Measurements from ENCODE around the gene SENP6. TPM values are rescaled to one million over a fixed set of nuclear protein-coding genes. Genes with fewer than 3 reads are reported as not detected.
"Not testable (repeated sequence)": the region's sequence is repeated elsewhere in the genome, so short reads cannot be mapped to it uniquely, and the experiment has no call there.

The SENP6 gene
- polyA plus RNA-seq, 10 donors = 56.7 to 100 (median 78.0) TPM

GRCh38 chr6:75633045-75633444 lies 31.4 kb downstream of the SENP6 start:
- DNase-seq = no peak

GRCh38 chr6:75642311-75642710 lies 40.6 kb downstream of the SENP6 start:
- peak in 1 of 3 donors; percentile 12 for DNase-seq

DNA sequence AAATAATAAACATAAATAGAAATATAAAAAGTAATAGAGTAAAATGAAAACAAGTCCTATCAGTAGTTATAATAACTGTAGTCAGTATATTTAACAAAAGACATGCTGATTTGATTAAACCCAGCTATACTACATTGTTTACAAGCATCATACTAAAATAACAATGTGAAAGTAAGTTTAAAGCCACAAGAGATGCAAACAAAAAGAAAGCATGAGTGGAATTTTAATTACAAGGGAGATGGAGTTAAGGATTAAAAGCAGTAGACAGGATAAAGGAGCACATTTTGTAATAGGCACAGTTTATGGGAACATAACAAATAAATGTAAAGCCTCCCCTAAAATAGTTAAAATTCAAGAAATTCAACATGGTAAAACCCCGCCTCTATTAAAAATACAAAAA lies 41.5 kb downstream of the SENP6 start:
- DNase-seq = no peak

- DNase-seq = no peak
Observed at GRCh38 chr6:75656479-75656878, 54.8 kb downstream of the SENP6 start.

DNA sequence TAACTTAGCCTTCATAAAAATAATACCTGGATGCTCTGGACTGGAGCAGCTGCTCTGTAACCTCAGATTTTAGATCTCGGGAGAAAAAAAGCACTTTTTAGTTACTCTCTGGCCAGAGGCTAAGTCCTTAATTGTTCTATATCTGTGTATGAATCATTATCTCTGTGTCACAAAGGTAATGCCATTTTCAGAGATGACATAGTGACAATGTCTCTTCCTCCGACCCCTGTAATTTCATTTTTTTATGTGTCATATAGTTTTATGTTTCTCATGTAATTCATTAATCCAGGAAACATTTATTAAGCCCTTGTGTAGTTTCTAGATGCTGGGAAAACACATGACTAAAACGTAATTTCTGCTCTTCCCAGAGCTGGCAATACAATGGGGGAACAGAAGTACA lies 55.6 kb downstream of the SENP6 start:
- DNase-seq = no peak

DNA sequence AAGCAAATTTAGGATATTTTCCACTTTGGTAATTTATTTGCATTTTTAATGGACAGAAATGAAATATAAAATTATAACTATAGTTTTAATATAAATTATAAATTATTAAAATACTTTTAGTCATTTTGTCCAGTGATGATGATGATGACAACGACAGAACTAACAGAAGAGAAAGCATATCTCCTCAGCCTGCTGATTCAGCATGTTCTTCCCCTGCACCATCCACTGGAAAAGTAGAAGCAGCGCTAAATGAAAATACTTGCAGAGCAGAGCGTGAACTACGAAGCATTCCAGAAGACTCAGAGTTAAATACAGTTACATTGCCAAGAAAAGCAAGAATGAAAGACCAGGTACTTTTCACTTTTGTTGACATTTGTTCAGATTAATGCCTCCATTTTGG lies 64.9 kb downstream of the SENP6 start:
- no peak for DNase-seq

- DNase-seq = no peak
Observed at GRCh38 chr6:75673884-75674283, 72.2 kb downstream of the SENP6 start.

DNA sequence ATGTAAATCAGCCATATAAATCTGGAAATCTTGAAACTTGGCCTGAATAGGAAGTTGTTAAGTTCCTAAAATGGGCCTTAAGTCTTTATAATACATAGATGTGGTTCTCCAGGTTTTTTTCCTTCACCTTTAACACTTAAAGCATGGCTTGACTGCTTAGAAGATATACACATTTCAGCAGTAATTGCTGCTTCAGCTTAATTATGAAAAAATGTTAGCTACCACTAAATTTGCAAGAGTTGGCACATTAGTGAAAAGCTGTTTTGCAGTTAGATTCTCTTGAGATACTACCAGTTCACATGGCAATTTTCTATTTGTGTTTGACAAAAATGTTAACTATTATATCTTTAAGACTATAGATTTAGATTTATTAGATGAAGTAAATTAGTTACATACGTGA lies 74.7 kb downstream of the SENP6 start:
- no peak for DNase-seq

GRCh38 chr6:75682548-75682947 lies 80.9 kb downstream of the SENP6 start:
- DNase-seq = not testable (repeated sequence)

DNA sequence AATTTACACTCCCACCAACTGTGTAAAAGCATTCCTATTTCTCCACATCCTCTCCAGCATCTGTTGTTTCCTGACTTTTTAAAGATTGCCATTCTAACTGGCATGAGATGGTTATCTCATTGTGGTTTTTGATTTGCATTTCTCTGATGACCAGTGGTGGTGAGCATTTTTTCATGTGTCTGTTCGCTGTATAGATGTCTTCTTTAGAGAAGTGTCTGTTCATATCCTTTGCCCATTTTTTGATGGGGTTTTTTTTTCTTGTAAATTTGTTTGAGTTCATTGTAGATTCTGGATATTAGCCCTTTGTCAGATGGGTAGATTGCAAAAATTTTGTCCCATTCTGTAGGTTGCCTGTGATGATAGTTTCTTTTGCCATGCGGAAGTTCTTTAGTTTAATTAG lies 81.3 kb downstream of the SENP6 start:
- DNase-seq = not testable (repeated sequence)

GRCh38 chr6:75687535-75687934 lies 85.9 kb downstream of the SENP6 start:
- DNase-seq = not testable (repeated sequence)

- not testable (repeated sequence) for DNase-seq
Observed at GRCh38 chr6:75687937-75688336, 86.3 kb downstream of the SENP6 start.

DNA sequence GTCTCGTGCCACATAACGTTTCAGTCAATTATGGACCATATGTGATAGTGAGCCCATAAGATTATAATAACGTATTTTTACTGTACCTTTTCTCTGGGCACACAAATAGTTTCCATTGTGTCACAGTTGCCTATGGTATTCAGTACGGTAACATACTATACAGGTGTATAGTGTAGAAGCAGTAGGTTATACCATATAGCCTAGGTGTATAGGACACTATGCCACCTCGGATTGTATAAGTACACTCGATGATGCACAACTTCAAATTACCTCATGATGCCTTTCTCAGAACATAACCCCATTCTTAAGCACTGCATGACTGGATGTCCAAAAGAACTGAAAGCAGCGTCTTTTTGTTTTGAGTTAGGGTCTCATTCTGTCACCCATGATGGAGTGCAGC lies 87.9 kb downstream of the SENP6 start:
- no peak for DNase-seq

GRCh38 chr6:75691012-75691411 lies 89.3 kb downstream of the SENP6 start:
- no peak for DNase-seq

GRCh38 chr6:75693534-75693933 lies 91.9 kb downstream of the SENP6 start:
- peak in 1 of 3 donors; percentile 11 for DNase-seq

DNA sequence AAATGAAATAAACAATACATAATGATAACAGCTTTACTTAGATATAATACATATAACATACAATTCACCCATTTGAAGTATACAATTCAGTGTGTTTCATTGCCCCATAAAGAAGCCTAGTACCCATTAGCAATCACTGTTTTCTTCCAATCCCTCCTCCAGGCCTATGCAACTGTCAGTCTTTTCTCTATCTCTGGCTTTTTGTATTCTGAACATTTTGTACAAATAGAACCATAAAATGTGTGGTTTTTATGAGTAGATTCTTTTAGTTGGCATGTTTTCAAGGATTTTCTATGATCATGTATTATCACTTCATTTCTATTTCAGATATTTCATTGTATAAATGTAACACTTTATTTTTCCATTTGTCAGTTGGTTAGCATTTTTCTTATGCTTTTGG lies 92.7 kb downstream of the SENP6 start:
- no peak for DNase-seq

DNA sequence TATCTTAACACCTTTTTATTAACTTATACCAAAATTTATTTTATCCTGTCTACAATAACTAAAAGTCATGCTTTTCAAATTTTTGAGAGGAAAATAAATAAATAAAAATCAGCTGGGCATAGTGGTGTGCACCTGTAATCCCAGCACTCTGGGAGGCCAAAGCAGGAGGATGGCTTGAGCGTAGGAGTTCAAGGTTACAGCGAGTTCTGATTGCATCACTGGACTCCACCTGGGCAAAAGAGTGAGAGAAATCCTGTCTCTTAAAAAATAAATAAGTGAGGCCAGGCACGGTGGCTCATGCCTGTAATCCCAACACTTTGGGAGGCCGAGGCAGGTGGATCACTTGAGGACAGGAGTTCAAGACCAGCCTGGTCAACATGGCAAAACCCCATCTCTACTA lies 106.7 kb downstream of the SENP6 start:
- DNase-seq = not testable (repeated sequence)

- no peak for DNase-seq
Observed at GRCh38 chr6:75711173-75711572, 109.5 kb downstream of the SENP6 start.

DNA sequence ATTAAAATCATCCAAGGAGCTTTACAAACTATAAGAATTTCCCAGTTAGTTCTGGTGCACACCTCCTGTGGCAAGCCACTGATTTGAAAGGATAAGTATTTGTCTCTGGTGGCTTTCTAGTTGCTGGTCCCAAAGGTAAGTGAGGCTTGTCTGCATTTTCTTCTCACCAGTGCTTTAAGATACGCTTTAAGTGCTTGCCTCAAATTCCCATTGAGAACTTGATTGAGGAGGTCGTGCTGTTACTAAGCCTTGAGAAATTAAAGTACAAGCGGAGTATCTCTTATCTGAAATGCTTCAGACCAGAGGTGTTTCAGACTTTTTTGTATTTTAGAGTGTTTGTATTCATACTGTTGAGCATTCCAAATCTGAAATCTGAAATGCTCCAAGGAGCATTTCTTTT lies 117.5 kb downstream of the SENP6 start:
- DNase-seq = no peak

DNA sequence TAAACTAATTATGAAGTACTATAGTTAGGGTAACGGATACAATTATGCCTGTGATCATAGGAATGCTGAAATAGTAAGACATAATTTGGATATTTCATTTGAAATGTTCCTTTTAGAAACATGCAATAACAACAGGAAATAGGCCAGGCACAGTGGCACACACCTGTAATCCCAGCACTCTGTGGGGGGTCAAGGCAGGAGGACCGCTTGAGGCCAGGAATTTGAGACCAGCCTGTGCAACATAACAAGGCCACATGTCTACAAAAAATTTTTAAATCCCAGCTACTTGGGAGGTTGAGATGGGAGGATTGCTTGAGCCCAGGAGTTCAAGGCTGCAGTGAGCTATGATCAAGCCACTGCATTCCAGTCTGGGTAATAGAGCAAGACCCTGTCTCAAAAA lies 121.7 kb downstream of the SENP6 start:
- DNase-seq = no peak

DNA sequence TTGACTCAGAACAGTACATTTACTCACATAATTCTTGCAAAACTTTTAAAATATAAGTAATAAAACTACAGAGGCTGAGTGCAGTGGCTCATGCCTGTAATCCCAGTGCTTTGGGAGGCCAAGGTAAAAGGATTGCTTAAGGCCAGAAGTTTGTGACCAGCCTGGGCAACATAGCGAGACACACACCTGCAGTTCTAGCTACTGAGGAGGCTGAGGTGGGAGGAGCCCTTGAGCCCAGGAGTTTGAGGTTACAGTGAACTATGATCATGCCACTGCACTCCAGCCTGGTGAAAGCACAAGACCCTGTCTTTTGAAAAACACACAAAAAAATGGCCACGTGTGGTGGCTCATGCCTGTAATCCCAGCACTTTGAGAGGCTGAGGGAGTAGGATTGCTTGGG lies 125.5 kb downstream of the SENP6 start:
- DNase-seq = no peak

- not testable (repeated sequence) for DNase-seq
Observed at GRCh38 chr6:75731029-75731428, 129.3 kb downstream of the SENP6 start.

- peak in 1 of 3 donors; percentile 26 for DNase-seq
Observed at GRCh38 chr6:75735491-75736186, 134.0 kb downstream of the SENP6 start.

DNA sequence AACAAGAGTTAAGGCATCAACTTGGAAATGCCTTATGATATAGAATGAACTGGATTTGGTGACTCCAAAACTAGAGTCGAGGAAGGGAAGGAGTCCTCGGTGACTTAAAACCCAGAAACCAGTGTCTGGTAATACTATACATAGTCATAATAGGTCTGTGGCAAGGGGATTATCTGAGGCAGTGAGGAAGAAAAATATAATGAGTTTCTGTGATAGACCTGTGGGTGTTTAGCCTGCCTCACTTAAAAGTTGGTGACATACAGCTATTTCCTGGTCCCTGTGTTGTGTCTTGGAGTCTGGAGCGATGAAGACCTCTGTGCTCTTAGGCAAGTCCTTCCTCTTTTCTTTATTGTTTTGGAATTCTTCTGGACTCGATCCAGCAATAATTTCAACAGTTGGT lies 142.3 kb downstream of the SENP6 start:
- DNase-seq = no peak
